BJ (cell line): ENCODE results near the gene ECI2. TPM values are rescaled to one million over a fixed set of nuclear protein-coding genes. Genes with fewer than 3 reads are reported as not detected.

Experiments
- CTCF ChIA-PET: fragments of 350-600 bp; formaldehyde crosslinking; extraction: SDS; loops from one replicate; lab custom pipeline; 2021; ENCODE audit warnings: antibody characterized with exemption, inconsistent platforms; lab: Yijun Ruan, JAX
- POLR2A ChIA-PET: fragments of 300-600 bp; sonication (Branson Sonifier 250); formaldehyde crosslinking; extraction: SDS; loops from one replicate; lab custom pipeline; 2021; ENCODE audit warnings: antibody characterized with exemption; lab: Charles Lee
- DNase-seq: peaks from one replicate; pipeline ENCODE4 v3.0.0-alpha.2; 2011; ENCODE audit warnings: low read depth
- H3K27me3 ChIP-seq: 2 replicates; pipeline ENCODE4 v1.6.0; 2011; ENCODE audit warnings: low read length; ENCODE audit not compliant: control insufficient read depth, insufficient read depth
- H3K36me3 ChIP-seq: 2 replicates; pipeline ENCODE4 v1.5.1; 2011; ENCODE audit warnings: low read length; ENCODE audit not compliant: control insufficient read depth, insufficient read depth
- H3K4me3 ChIP-seq: 2 replicates; pipeline ENCODE4 v1.5.1; 2011; ENCODE audit warnings: low read depth, mild to moderate bottlenecking, control low read depth, low read length
- polyA plus RNA-seq: library from polyadenylated mRNA; depleted of rRNA; stranded (reverse); fragments of >200 nt; gene quantifications from 2 replicates; pipeline ENCODE4 v1.2.3, GENCODE V29; 2011
- TF ChIP-seq, protein P1 (sequence below): IDR thresholded peaks from 2 replicates; pipeline ENCODE4 v1.5.1; 2011; ENCODE audit warnings: low read depth, mild to moderate bottlenecking, control low read depth, inconsistent platforms, low read length, moderate library complexity; ENCODE audit not compliant: insufficient read depth

Gene ECI2
- polyA plus RNA-seq, 1 experiment: 55.3 TPM

DNA sequence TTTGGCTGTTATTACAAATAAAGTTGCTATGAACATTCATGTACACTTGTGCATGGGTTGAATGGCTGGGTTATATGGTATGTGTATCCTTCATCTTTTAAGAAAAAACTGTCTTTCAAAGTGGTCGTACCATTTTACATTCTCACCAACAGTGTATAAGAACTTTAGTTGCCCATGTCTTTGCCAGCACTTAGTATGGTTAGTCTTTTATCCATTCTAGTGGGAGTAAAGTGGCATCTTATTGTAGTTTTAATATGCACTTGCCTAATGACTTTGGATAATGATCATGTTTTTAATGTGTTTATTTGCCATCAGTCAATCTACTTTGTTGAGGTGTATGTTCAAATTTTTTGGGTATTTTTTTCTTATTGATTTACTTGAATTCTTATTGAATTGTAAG is 32.5 kb upstream of the ECI2 start:
- Histone ChIP-seq H3K4me3 (no peak overlapping the region), H3K27me3 (peaks cover 1% of the 10 kb centered on the region; the same call in 1 of the 2 replicates), H3K36me3 (no peaks in the 10 kb centered on the region)
- ChIA-PET CTCF (no interaction called here), POLR2A (no interaction called here)
- no peak for DNase-seq
- TF ChIP-seq, protein P1, sequence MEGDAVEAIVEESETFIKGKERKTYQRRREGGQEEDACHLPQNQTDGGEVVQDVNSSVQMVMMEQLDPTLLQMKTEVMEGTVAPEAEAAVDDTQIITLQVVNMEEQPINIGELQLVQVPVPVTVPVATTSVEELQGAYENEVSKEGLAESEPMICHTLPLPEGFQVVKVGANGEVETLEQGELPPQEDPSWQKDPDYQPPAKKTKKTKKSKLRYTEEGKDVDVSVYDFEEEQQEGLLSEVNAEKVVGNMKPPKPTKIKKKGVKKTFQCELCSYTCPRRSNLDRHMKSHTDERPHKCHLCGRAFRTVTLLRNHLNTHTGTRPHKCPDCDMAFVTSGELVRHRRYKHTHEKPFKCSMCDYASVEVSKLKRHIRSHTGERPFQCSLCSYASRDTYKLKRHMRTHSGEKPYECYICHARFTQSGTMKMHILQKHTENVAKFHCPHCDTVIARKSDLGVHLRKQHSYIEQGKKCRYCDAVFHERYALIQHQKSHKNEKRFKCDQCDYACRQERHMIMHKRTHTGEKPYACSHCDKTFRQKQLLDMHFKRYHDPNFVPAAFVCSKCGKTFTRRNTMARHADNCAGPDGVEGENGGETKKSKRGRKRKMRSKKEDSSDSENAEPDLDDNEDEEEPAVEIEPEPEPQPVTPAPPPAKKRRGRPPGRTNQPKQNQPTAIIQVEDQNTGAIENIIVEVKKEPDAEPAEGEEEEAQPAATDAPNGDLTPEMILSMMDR: no peak

DNA sequence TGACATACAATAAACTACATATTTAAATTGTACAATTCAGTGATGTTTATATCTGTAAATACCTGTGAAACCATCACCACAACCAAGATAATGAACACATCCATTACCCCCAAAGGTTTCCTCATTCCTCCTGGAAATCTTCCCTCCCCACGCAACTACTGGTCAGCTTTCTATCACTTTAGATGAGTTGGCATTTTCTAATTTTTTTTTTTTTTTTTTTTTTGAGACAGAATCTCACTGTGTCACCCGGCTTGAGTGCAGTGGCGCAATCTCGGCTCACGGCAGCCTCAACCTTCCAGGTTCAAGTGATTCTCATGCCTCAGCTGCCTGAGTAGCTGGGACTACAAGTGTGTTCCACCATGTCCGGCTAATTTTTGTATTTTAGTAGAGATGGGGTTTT is 31.7 kb upstream of the ECI2 start:
- CTCF ChIA-PET: interaction anchor here (0.7 kb wide), 1 partner anchor 34 kb away, joined by 3 read pairs; no protein-coding TSS in a partner anchor
- POLR2A ChIA-PET: no interaction called here
- TF ChIP-seq, protein P1: no peak
- no peak for DNase-seq
- Histone ChIP-seq H3K4me3 (no peak overlapping the region), H3K36me3 (no peaks in the 10 kb centered on the region), H3K27me3 (peaks cover 1% of the 10 kb centered on the region; the same call in 1 of the 2 replicates)

DNA sequence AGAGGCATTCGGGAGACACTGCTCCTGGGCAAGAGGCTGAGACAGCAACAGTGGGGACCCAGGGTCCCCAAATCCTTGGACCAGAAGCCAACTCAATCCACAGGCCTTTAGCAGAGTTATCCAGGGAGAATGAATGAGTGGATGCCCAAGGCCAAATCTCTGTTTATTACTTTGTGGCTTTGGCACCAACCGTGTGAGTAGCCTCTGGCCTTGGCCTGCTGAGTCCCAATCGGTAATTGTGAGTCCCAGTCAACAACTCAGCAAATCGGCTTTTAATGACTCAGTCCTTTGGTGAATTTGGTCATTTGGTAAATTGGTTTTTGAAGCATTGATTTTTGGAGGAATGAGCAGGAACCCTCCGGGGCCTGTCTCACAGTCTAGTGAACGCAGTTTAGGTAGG is 29.1 kb upstream of the ECI2 start:
- no peak for DNase-seq
- CTCF ChIA-PET: no interaction called here
- POLR2A ChIA-PET: no interaction called here
- Histone ChIP-seq H3K36me3 (no peaks in the 10 kb centered on the region), H3K4me3 (no peak overlapping the region), H3K27me3 (peaks cover 3% of the 10 kb centered on the region)
- TF ChIP-seq, protein P1: no peak

DNA sequence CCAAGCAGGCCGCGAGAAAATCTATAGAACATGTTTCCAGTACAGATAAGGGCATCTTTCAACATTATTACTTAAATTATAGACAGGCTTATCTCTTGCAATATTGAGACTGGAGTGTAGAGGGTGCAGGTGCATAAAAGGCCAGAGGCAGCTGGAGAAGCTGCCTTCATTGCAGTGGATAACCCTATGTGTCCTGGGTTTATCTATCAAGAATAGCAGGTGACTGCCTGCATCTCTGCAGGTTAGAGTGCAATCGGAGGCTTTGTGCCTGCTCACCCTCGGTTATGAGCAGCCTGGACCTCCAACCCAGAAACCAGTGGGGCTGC is 28.7 kb upstream of the ECI2 start:
- ChIA-PET POLR2A (no interaction called here), CTCF (no interaction called here)
- no peak for DNase-seq
- no peak overlapping the region for H3K4me3 ChIP-seq
- TF ChIP-seq, protein P1: no peak
- H3K36me3 ChIP-seq: no peaks in the 10 kb centered on the region
- H3K27me3 ChIP-seq: peaks cover 3% of the 10 kb centered on the region

DNA sequence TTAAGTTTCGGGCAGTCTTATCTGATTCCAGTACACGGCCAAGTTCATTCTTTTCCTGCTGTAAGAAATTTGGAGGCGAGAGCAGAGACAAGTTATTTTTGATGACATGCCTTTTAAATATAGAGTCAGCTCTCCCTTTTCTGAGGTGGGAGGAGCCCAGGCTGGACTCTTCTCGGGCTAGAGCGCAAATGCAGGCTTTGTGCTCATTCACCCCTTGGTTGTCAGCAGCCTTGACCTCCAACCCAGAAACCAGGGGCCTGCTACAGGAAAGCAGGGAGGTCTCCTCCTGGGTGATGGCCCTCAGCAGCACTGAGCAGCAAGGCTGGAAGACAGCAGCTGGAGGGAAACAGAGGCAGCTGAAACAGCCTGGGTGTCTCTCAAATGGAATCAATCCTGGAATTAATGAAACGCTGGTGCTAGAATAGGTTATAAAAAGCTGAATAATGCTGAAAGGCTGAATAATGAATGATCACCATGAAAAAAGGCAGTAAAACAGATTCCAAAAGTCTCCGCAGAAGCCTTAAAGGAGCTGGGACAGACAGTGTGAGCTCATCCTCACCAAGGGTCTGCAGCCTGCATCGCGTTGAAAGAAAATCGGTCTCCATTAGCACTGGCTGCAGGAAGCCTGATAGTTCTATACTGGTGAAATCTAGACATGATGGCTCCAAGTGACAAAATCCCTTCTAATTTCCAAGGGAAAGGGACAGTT is 28.2 kb upstream of the ECI2 start:
- CTCF ChIA-PET: no interaction called here
- TF ChIP-seq, protein P1: no peak

More for the DNA sequence above, 28.2 kb upstream of the ECI2 start:
- no peak for DNase-seq
- no peaks in the 10 kb centered on the region for H3K36me3 ChIP-seq
- no peak overlapping the region for H3K4me3 ChIP-seq
- H3K27me3 ChIP-seq: peaks cover 3% of the 10 kb centered on the region
- POLR2A ChIA-PET: no interaction called here
